ENCODE data around the gene MACROD2.

GRCh38 chr20:15362849-15363248 lies 1367.5 kb downstream of the MACROD2 start:
- TF ChIP-seq CTCF (IDR thresholded peaks at IDR 0.05) (no peak), POLR2AphosphoS5 (IDR thresholded peaks at IDR 0.05) (no peak)

Measured in suprapubic skin (tissue), 3 donors.